ENCODE data around the gene SUB1.

Gene SUB1

GRCh38 chr5:32646061-32646969 is 61.0 kb downstream of the SUB1 start:
- DNase-seq = no peak

DNA sequence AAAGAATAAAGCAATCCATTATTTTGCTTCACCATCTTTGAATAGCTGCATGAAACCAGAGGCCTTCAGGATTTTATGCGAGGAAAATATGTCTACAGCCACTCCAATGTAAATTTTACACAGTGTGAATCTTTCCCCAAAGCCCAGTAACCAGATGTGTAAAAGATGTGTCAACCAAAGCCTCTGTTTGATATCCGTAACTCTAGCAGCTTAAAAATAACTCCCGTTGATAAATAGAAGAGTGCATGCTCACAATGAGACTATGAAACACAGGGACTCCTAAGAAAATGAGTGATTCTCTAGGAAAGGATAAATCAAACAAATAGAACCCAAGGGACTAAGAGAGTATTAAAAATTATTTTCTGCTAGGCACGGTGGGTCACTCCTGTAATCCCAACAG is 65.7 kb downstream of the SUB1 start:
- no peak for DNase-seq

DNA sequence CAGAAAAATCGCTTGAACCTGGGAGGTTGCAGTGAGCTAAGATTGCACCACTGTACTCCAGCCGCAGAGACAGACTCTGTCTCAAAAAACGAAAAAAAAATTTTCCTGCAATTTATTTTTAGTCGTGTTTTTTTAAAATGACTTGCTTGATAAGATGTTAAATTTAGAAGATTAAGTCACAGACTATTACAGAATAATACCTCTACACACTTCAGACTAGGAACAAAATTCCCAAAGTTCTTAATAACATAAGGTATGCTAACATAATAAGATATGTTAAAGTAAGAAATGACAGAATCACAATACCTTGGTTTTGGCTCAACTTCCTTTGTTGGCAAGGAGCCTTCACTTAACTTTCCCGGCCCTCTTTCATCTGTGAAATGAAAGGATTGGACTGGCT is 66.3 kb downstream of the SUB1 start:
- DNase-seq = no peak

All from suppressor macrophage treated with lipopolysaccharide for 4 hours (primary cell).